Activated CD4-positive, alpha-beta T cell treated with anti-CD3 and anti-CD28 coated beads for 36 hours (primary cell): ENCODE results near the gene TSPYL1. TPM values are rescaled to one million over a fixed set of nuclear protein-coding genes. Genes with fewer than 3 reads are reported as not detected.
"Not testable (repeated sequence)": the region's sequence is repeated elsewhere in the genome, so short reads cannot be mapped to it uniquely, and the experiment has no call there.

ENCODE experiments used
- ATAC-seq: fragments of 200-7000 bp; cut with Tn5 transposase; one replicate; pipeline ENCODE4 v1.10.0; 2021; ENCODE audit warnings: mild to moderate bottlenecking, moderate library complexity
- CTCF ChIA-PET: fragments of 350-600 bp; sonication (Branson Sonifier 250); formaldehyde crosslinking; loops from one replicate; lab custom pipeline; 2021; ENCODE audit warnings: antibody characterized with exemption; lab: Charles Lee
- POLR2A ChIA-PET: fragments of 350-600 bp; sonication (Branson Sonifier 250); formaldehyde crosslinking; loops from one replicate; lab custom pipeline; 2021; ENCODE audit warnings: antibody characterized with exemption, inconsistent platforms; lab: Charles Lee
- DNase-seq: peaks from one replicate; pipeline ENCODE4 v3.0.0-alpha.2; 2020
- H3K27ac Mint-ChIP-seq: one replicate; pipeline ENCODE4 v1.8.0; 2021; ENCODE audit warnings: mixed read lengths
- H3K27me3 Mint-ChIP-seq: one replicate; pipeline ENCODE4 v1.8.0; 2021; ENCODE audit warnings: mixed read lengths
- H3K36me3 Mint-ChIP-seq: one replicate; pipeline ENCODE4 v1.8.0; 2021; ENCODE audit warnings: low read depth, mixed read lengths
- H3K4me1 Mint-ChIP-seq: one replicate; pipeline ENCODE4 v1.8.0; 2021; ENCODE audit warnings: mixed read lengths
- H3K4me3 Mint-ChIP-seq: one replicate; pipeline ENCODE4 v1.8.0; 2021; ENCODE audit warnings: mild to moderate bottlenecking, moderate library complexity, mixed read lengths
- H3K9me3 Mint-ChIP-seq: one replicate; pipeline ENCODE4 v1.8.0; 2021; ENCODE audit warnings: low read depth, mixed read lengths
- intact Hi-C, 2 experiments: fragments of 100-400 bp; cut with DNase I in 1 of 2; cut with micrococcal nuclease in 1 of 2; formaldehyde crosslinking; loops; one replicate each; pipeline versions ENCODE4 v1.14.2 to v1.15.1; 2022 to 2024; cut with DNase I, micrococcal nuclease
- total RNA-seq, 2 experiments: library from RNA; stranded (reverse); gene quantifications; one replicate each; pipeline ENCODE4 v1.2.3, GENCODE V29; 2021

Gene TSPYL1
- total RNA-seq, result 10 to 100 TPM; 37.5 to 38.2 TPM

GRCh38 chr6:116279232-116280160 is at the start of gene TSPYL1:
TSS of gene TSPYL1 (minus strand) at chr6:116279930. CDS start at chr6:116279830, 100 bp downstream.
- Mint-ChIP-seq H3K27me3 (no peaks in the 10 kb centered on the region), H3K4me3 (peak within 1 kb of the TSS; percentile 93), H3K9me3 (no peaks in the 10 kb centered on the region), H3K27ac (peak within 1 kb of the TSS; percentile 98), H3K36me3 (peaks cover 38% of the 10 kb centered on the region), H3K4me1 (peaks cover 32% of the 10 kb centered on the region)
- ChIA-PET POLR2A (interaction anchor here (0.8 to 2.1 kb wide), 8 partner anchors 11 to 1315 kb away, joined by 3 to 6 read pairs (median 4); partner anchors contain the start of genes RSPH4A and RWDD1), CTCF (interaction anchor here (0.7 to 3.7 kb wide), 7 partner anchors 8 to 282 kb away, joined by 3 to 24 read pairs (median 4); no protein-coding TSS in a partner anchor)
- ATAC-seq, result peak; percentile 94
- peak; percentile 97 for DNase-seq
- intact Hi-C loops, result loop anchor here (1.0 to 10.0 kb wide), 8 partner anchors 25 to 402 kb away; partner anchors contain the start of genes CALHM6 (in 2 of the 2), RWDD1 (in 2 of the 2), TSPYL4 (in 2 of the 2) and ZUP1 (in 2 of the 2)

- peaks cover 2% of the 10 kb centered on the region for H3K9me3 Mint-ChIP-seq
- CTCF ChIA-PET, result interaction anchor here (0.7 to 1.0 kb wide), 3 partner anchors 13 to 41 kb away, joined by 3 to 4 read pairs (median 3); no protein-coding TSS in a partner anchor
Measured at GRCh38 chr6:116329156-116329555, 49.4 kb upstream of the TSPYL1 start.

GRCh38 chr6:116328528-116328903 is 48.8 kb upstream of the TSPYL1 start:
- H3K27me3 Mint-ChIP-seq, result no peaks in the 10 kb centered on the region
- no peaks in the 10 kb centered on the region for H3K4me1 Mint-ChIP-seq
- no peak overlapping the region for H3K4me3 Mint-ChIP-seq
- intact Hi-C loops, result no loop called here
- H3K36me3 Mint-ChIP-seq, result no peaks in the 10 kb centered on the region
- DNase-seq (no peak), ATAC-seq (no peak)
- CTCF ChIA-PET, result interaction anchor here (0.7 to 1.0 kb wide), 3 partner anchors 12 to 40 kb away, joined by 3 to 4 read pairs (median 3); no protein-coding TSS in a partner anchor
- H3K9me3 Mint-ChIP-seq, result peaks cover 2% of the 10 kb centered on the region
- POLR2A ChIA-PET, result no interaction called here
- no peak overlapping the region for H3K27ac Mint-ChIP-seq

More at GRCh38 chr6:116329156-116329555, 49.4 kb upstream of the TSPYL1 start:
- Mint-ChIP-seq H3K36me3 (no peaks in the 10 kb centered on the region), H3K27me3 (no peaks in the 10 kb centered on the region), H3K4me3 (no peak overlapping the region), H3K27ac (no peak overlapping the region), H3K4me1 (no peaks in the 10 kb centered on the region)
- POLR2A ChIA-PET, result no interaction called here
- intact Hi-C loops, result no loop called here
- no peak for DNase-seq
- no peak for ATAC-seq

GRCh38 chr6:116327803-116328527 is 48.2 kb upstream of the TSPYL1 start:
- H3K4me1 Mint-ChIP-seq, result no peaks in the 10 kb centered on the region
- no peak for DNase-seq
- no peaks in the 10 kb centered on the region for H3K36me3 Mint-ChIP-seq
- no peak overlapping the region for H3K27ac Mint-ChIP-seq
- H3K4me3 Mint-ChIP-seq, result no peak overlapping the region
- intact Hi-C loops, result no loop called here
- ChIA-PET POLR2A (no interaction called here), CTCF (no interaction called here)
- H3K27me3 Mint-ChIP-seq, result no peaks in the 10 kb centered on the region
- peaks cover under 1% of the 10 kb centered on the region for H3K9me3 Mint-ChIP-seq
- no peak for ATAC-seq

- Mint-ChIP-seq H3K36me3 (no peaks in the 10 kb centered on the region), H3K27me3 (no peaks in the 10 kb centered on the region), H3K4me3 (no peak overlapping the region), H3K27ac (no peak overlapping the region), H3K9me3 (no peaks in the 10 kb centered on the region), H3K4me1 (no peaks in the 10 kb centered on the region)
- intact Hi-C loops, result no loop called here
- ChIA-PET POLR2A (no interaction called here), CTCF (no interaction called here)
- ATAC-seq (no peak), DNase-seq (no peak)
Measured at GRCh38 chr6:116326996-116327395, 47.3 kb upstream of the TSPYL1 start.

- intact Hi-C loops, result no loop called here
- Mint-ChIP-seq H3K9me3 (no peaks in the 10 kb centered on the region), H3K27ac (no peak overlapping the region), H3K36me3 (no peaks in the 10 kb centered on the region), H3K4me3 (no peak overlapping the region), H3K27me3 (no peaks in the 10 kb centered on the region), H3K4me1 (no peaks in the 10 kb centered on the region)
- CTCF ChIA-PET, result interaction anchor here (0.6 kb wide), 1 partner anchor 1261 kb away, joined by 3 read pairs; no protein-coding TSS in a partner anchor
- POLR2A ChIA-PET, result no interaction called here
- no peak for ATAC-seq
- DNase-seq, result no peak
Measured at GRCh38 chr6:116326181-116326671, 46.5 kb upstream of the TSPYL1 start.

GRCh38 chr6:116325634-116326132 is 46.0 kb upstream of the TSPYL1 start:
- H3K4me3 Mint-ChIP-seq, H3K9me3 Mint-ChIP-seq, H3K4me1 Mint-ChIP-seq, POLR2A ChIA-PET, H3K36me3 Mint-ChIP-seq, CTCF ChIA-PET, intact Hi-C loops, ATAC-seq, H3K27ac Mint-ChIP-seq, H3K27me3 Mint-ChIP-seq, DNase-seq: not testable (repeated sequence)

GRCh38 chr6:116323863-116324262 is 44.1 kb upstream of the TSPYL1 start:
- CTCF ChIA-PET, result interaction anchor here (1.2 kb wide), 1 partner anchor 36 kb away, joined by 5 read pairs; no protein-coding TSS in a partner anchor
- no peak for ATAC-seq

GRCh38 chr6:116321933-116322332 is 42.2 kb upstream of the TSPYL1 start:
- POLR2A ChIA-PET, H3K9me3 Mint-ChIP-seq, intact Hi-C loops, H3K27me3 Mint-ChIP-seq, ATAC-seq, DNase-seq, H3K4me1 Mint-ChIP-seq, H3K4me3 Mint-ChIP-seq, H3K36me3 Mint-ChIP-seq, H3K27ac Mint-ChIP-seq: not testable (repeated sequence)
- CTCF ChIA-PET, result interaction anchor here (1.3 kb wide), 1 partner anchor 34 kb away, joined by 3 read pairs; no protein-coding TSS in a partner anchor

More at GRCh38 chr6:116323863-116324262, 44.1 kb upstream of the TSPYL1 start:
- no peak overlapping the region for H3K4me3 Mint-ChIP-seq
- no peaks in the 10 kb centered on the region for H3K4me1 Mint-ChIP-seq
- intact Hi-C loops, result no loop called here
- POLR2A ChIA-PET, result no interaction called here
- H3K36me3 Mint-ChIP-seq, result no peaks in the 10 kb centered on the region
- no peak overlapping the region for H3K27ac Mint-ChIP-seq
- no peak for DNase-seq
- no peaks in the 10 kb centered on the region for H3K27me3 Mint-ChIP-seq
- H3K9me3 Mint-ChIP-seq, result no peaks in the 10 kb centered on the region

GRCh38 chr6:116316772-116317467 is 37.2 kb upstream of the TSPYL1 start:
- ATAC-seq (no peak), DNase-seq (no peak)
- ChIA-PET POLR2A (no interaction called here), CTCF (interaction anchor here (0.6 to 3.2 kb wide), 4 partner anchors 12 to 49 kb away, joined by 3 to 9 read pairs (median 4); no protein-coding TSS in a partner anchor)
- Mint-ChIP-seq H3K9me3 (no peaks in the 10 kb centered on the region), H3K36me3 (no peaks in the 10 kb centered on the region), H3K4me3 (no peak overlapping the region), H3K27me3 (no peaks in the 10 kb centered on the region), H3K27ac (no peak overlapping the region), H3K4me1 (no peaks in the 10 kb centered on the region)
- intact Hi-C loops, result no loop called here
